Hepatocyte (in vitro differentiated cells): ENCODE measurements around the gene AGTPBP1.

Source experiments
- EZH2 ChIP-seq: fragments of 200-600 bp; sonication (generic); IDR thresholded peaks from 2 replicates; pipeline ENCODE4 v1.6.1; 2016; ENCODE audit warnings: antibody characterized with exemption, mild to moderate bottlenecking, borderline replicate concordance
- TF ChIP-seq, protein P1 (sequence below): fragments of 200-600 bp; sonication (generic); IDR thresholded peaks from 2 replicates; pipeline ENCODE4 v1.5.1; 2016; ENCODE audit warnings: antibody characterized with exemption, mild to moderate bottlenecking; ENCODE audit not compliant: poor library complexity

DNA sequence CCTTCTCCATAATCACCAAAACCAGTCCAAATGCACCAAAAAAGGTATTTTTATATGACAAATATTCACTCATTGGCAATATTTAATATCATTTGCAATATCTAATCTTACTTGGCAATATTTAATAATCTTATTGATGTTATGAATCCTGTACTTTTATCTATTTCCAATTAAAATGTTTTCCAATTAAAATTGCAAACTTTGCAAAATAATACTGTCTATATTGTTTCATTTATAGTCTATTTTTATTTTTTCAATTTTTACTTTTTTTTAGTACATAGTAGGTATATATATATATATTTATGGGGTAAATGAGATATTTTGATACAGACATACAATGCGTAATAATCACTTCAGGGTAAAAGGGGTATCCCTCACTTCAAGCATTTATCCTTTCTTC lies 109.9 kb downstream of the AGTPBP1 start:
- TF ChIP-seq, protein P1, sequence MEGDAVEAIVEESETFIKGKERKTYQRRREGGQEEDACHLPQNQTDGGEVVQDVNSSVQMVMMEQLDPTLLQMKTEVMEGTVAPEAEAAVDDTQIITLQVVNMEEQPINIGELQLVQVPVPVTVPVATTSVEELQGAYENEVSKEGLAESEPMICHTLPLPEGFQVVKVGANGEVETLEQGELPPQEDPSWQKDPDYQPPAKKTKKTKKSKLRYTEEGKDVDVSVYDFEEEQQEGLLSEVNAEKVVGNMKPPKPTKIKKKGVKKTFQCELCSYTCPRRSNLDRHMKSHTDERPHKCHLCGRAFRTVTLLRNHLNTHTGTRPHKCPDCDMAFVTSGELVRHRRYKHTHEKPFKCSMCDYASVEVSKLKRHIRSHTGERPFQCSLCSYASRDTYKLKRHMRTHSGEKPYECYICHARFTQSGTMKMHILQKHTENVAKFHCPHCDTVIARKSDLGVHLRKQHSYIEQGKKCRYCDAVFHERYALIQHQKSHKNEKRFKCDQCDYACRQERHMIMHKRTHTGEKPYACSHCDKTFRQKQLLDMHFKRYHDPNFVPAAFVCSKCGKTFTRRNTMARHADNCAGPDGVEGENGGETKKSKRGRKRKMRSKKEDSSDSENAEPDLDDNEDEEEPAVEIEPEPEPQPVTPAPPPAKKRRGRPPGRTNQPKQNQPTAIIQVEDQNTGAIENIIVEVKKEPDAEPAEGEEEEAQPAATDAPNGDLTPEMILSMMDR = no peak
- no peak for TF ChIP-seq EZH2
